IMR-90 (cell line): ENCODE results near the gene AGAP1. TPM values are rescaled to one million over a fixed set of nuclear protein-coding genes. Genes with fewer than 3 reads are reported as not detected.

Experiments
- ATAC-seq: fragments of 200-7000 bp; cut with Tn5 transposase; 2 replicates; pipeline ENCODE4 v1.9.1; 2020; ENCODE audit warnings: low read depth, mild to moderate bottlenecking, moderate library complexity
- BruUV-seq: library from RNA; stranded (reverse); fragments of 400-500 nt; replicated peaks from 2 replicates; lab custom pipeline; 2021; lab: Mats Ljungman, UMichigan
- CTCF ChIA-PET: fragments of 300-600 bp; formaldehyde crosslinking; extraction: SDS; loops from one replicate; lab custom pipeline; 2021; ENCODE audit warnings: antibody characterized with exemption; lab: Yijun Ruan, JAX
- POLR2A ChIA-PET: fragments of 300-600 bp; sonication (Branson Sonifier 250); formaldehyde crosslinking; loops from one replicate; lab custom pipeline; 2022; ENCODE audit warnings: antibody characterized with exemption; ENCODE audit not compliant: unreplicated experiment; lab: Charles Lee
- DNase-seq: peaks from one replicate; pipeline ENCODE4 v3.0.0; 2013
- H2AFZ ChIP-seq: replicated peaks from 2 replicates; pipeline ENCODE3; 2013; ENCODE audit warnings: low read length, mild to moderate bottlenecking; ENCODE audit not compliant: poor library complexity
- H2AK5ac ChIP-seq: 2 replicates; pipeline ENCODE4 v1.6.1; 2013; ENCODE audit warnings: low read depth, low read length, inconsistent platforms
- H2AK9ac ChIP-seq: replicated peaks from 2 replicates; pipeline ENCODE3; 2013; ENCODE audit warnings: mild to moderate bottlenecking, low read depth, low read length, moderate library complexity; ENCODE audit not compliant: poor library complexity
- H2BK120ac ChIP-seq: 2 replicates; pipeline ENCODE4 v1.6.1; 2013; ENCODE audit warnings: low read depth, low read length, inconsistent platforms
- H2BK15ac ChIP-seq: 3 replicates; pipeline ENCODE4 v1.6.1; 2013; ENCODE audit warnings: low read depth, low read length, inconsistent platforms
- H2BK20ac ChIP-seq: 2 replicates; pipeline ENCODE4 v1.6.1; 2013; ENCODE audit warnings: low read depth, mild to moderate bottlenecking, inconsistent platforms, low read length, moderate library complexity
- H2BK5ac ChIP-seq: 2 replicates; pipeline ENCODE4 v1.6.1; 2013; ENCODE audit warnings: mild to moderate bottlenecking, low read depth, low read length, inconsistent platforms; ENCODE audit not compliant: poor library complexity, severe bottlenecking
- H3K14ac ChIP-seq: replicated peaks from 2 replicates; pipeline ENCODE4 v1.6.1; 2013; ENCODE audit warnings: low read depth, low read length, inconsistent platforms
- H3K18ac ChIP-seq: 2 replicates; pipeline ENCODE4 v1.6.1; 2013; ENCODE audit warnings: low read depth, low read length, control low read depth
- H3K23ac ChIP-seq: 2 replicates; pipeline ENCODE4 v1.6.1; 2013; ENCODE audit warnings: low read depth, low read length, inconsistent platforms
- H3K27ac ChIP-seq: 2 replicates; pipeline ENCODE4 v1.5.1; 2013; ENCODE audit warnings: mild to moderate bottlenecking, control low read depth, low read length; ENCODE audit not compliant: insufficient read depth
- H3K27me3 ChIP-seq: 2 replicates; pipeline ENCODE4 v1.6.1; 2013; ENCODE audit warnings: low read length; ENCODE audit not compliant: control insufficient read depth, insufficient read depth
- H3K36me3 ChIP-seq: 2 replicates; pipeline ENCODE4 v1.6.1; 2013; ENCODE audit warnings: low read length, mixed read lengths; ENCODE audit not compliant: control insufficient read depth, insufficient read depth
- H3K4ac ChIP-seq: 2 replicates; pipeline ENCODE4 v1.6.1; 2013; ENCODE audit warnings: low read depth, low read length, inconsistent platforms
- H3K4me1 ChIP-seq: 2 replicates; pipeline ENCODE4 v1.6.1; 2013; ENCODE audit warnings: low read length, mixed read lengths; ENCODE audit not compliant: control insufficient read depth, insufficient read depth
- H3K4me2 ChIP-seq: 2 replicates; pipeline ENCODE4 v1.6.1; 2013; ENCODE audit warnings: low read depth, mild to moderate bottlenecking, control low read depth, low read length, moderate library complexity
- H3K4me3 ChIP-seq: 2 replicates; pipeline ENCODE4 v1.5.1; 2013; ENCODE audit warnings: low read depth, mild to moderate bottlenecking, control low read depth, low read length, moderate library complexity; ENCODE audit not compliant: insufficient read depth
- H3K56ac ChIP-seq: 2 replicates; pipeline ENCODE4 v1.6.1; 2013; ENCODE audit warnings: low read length, inconsistent platforms; ENCODE audit not compliant: insufficient read depth; ENCODE audit errors: extremely low read depth
- H3K79me1 ChIP-seq, 2 experiments: 2 replicates each; pipeline ENCODE4 v1.6.1; 2013; ENCODE audit warnings: low read length in 2 of 2, inconsistent platforms in 1 of 2, low read depth in 1 of 2
- H3K9ac ChIP-seq: 2 replicates; pipeline ENCODE4 v1.6.1; 2013; ENCODE audit warnings: low read depth, low read length, control low read depth
- H3K9me1 ChIP-seq: 2 replicates; pipeline ENCODE4 v1.6.1; 2013; ENCODE audit warnings: low read length, inconsistent platforms; ENCODE audit not compliant: insufficient read depth
- H3K9me3 ChIP-seq: 2 replicates; pipeline ENCODE4 v1.6.1; 2013; ENCODE audit warnings: low read length; ENCODE audit not compliant: control insufficient read depth, insufficient read depth
- H4K20me1 ChIP-seq: 2 replicates; pipeline ENCODE4 v1.6.1; 2013; ENCODE audit warnings: low read length, inconsistent platforms; ENCODE audit not compliant: insufficient read depth
- H4K5ac ChIP-seq: 2 replicates; pipeline ENCODE4 v1.6.1; 2013; ENCODE audit warnings: mild to moderate bottlenecking, low read depth, low read length, control low read depth
- H4K8ac ChIP-seq, 2 experiments: 2 replicates each; pipeline ENCODE4 v1.6.1; 2013; ENCODE audit warnings: low read depth in 2 of 2, low read length in 2 of 2, control low read depth in 1 of 2, inconsistent platforms in 1 of 2
- H4K91ac ChIP-seq: 2 replicates; pipeline ENCODE4 v1.6.1; 2013; ENCODE audit warnings: low read depth, low read length, inconsistent platforms; ENCODE audit not compliant: insufficient read depth
- BHLHE40 ChIP-seq: fragments of 150-350 bp; IDR thresholded peaks from 2 replicates; pipeline ENCODE4 v1.6.1; 2016; ENCODE audit warnings: mild to moderate bottlenecking, low read depth, low read length
- MAFK ChIP-seq: IDR thresholded peaks from 2 replicates; pipeline ENCODE4 v1.6.1; 2012; ENCODE audit warnings: low read depth, low read length, improper control_type of control experiment
- MXI1 ChIP-seq: IDR thresholded peaks from 2 replicates; pipeline ENCODE4 v1.6.1; 2012; ENCODE audit warnings: low read depth, mild to moderate bottlenecking, low read length, moderate library complexity, borderline replicate concordance
- RCOR1 ChIP-seq: IDR thresholded peaks from 2 replicates; pipeline ENCODE4 v1.6.1; 2012; ENCODE audit warnings: mild to moderate bottlenecking, low read length, improper control_type of control experiment; ENCODE audit not compliant: insufficient replicate concordance
- USF2 ChIP-seq: fragments of 150-350 bp; IDR thresholded peaks from 2 replicates; pipeline ENCODE4 v1.6.1; 2017; ENCODE audit warnings: mild to moderate bottlenecking, antibody characterized with exemption, low read length, low read depth
- WGBS, 2 experiments: methylation state at CpG; one replicate each; pipeline versions ENCODE4 v1.1.5 to v1.1.7; 2013; ENCODE audit warnings: missing lambda C conversion rate in 2 of 2; ENCODE audit not compliant: insufficient read length in 1 of 2; ENCODE audit errors: extremely low coverage in 2 of 2; 5-methylcytosine and 5-hydroxymethylcytosine counted together
- dilution Hi-C: fragments of 300-500 bp; cut with HindIII; formaldehyde crosslinking; loops from one replicate; pipeline ENCODE4 v1.14.3; 2018; ENCODE audit warnings: low sequenced_read_pairs; ENCODE audit not compliant: unreplicated experiment
- in situ Hi-C: fragments of 300-500 bp; cut with MboI; formaldehyde crosslinking; loops from 3 replicates; pipeline ENCODE4 v1.14.3; 2019; ENCODE audit warnings: low sequenced_read_pairs, inconsistent platforms, mixed read lengths
- intact Hi-C: fragments of 100-400 bp; cut with micrococcal nuclease; formaldehyde crosslinking; loops from 2 replicates; pipeline ENCODE4 v1.10.0; 2022
- polyA plus RNA-seq, 3 experiments: library from polyadenylated mRNA; depleted of rRNA; stranded (reverse); fragments of >200 nt; gene quantifications; 2 replicates each; pipeline ENCODE4 v1.2.3, GENCODE V29; 2012; ENCODE audit warnings: low replicate concordance in 1 of 3
- total RNA-seq: library from RNA; depleted of rRNA; stranded (reverse); fragments of >200 nt; gene quantifications from 2 replicates; pipeline ENCODE4 v1.2.3, GENCODE V29; 2012

The AGAP1 gene
- total and polyA plus RNA-seq, 2 of the 4 experiments (the other 2 are of a cell fraction), result 15.1 to 16.4 TPM

- dilution Hi-C loops (no loop called here), in situ Hi-C loops (no loop called here), intact Hi-C loops (no loop called here)
- H3K9me3 ChIP-seq, result no peaks in the 10 kb centered on the region
- H3K4me1 ChIP-seq, result peaks cover 7% of the 10 kb centered on the region
- H3K4me3 ChIP-seq, result no peak overlapping the region
- no peak overlapping the region for H2BK5ac ChIP-seq
- peaks cover 11% of the 10 kb centered on the region; the same call in 1 of the 2 replicates for H4K20me1 ChIP-seq
- no peaks in the 10 kb centered on the region for H3K27me3 ChIP-seq
- no peak overlapping the region for H3K9ac ChIP-seq
- H3K23ac ChIP-seq, result no peak overlapping the region
- H2AK9ac ChIP-seq, result no peak overlapping the region
- BruUV-seq, result no TSS peak
- peaks cover 27 to 42% of the 10 kb centered on the region in 2 experiments for H3K79me1 ChIP-seq
- no peak overlapping the region for H2BK120ac ChIP-seq
- no peak overlapping the region for H2BK20ac ChIP-seq
- H3K27ac ChIP-seq, result no peak overlapping the region
- WGBS, 2 experiments, result 84% methylated on average over 5 of the region's 7 CpGs; no CpG with 5 or more reads in 1 of the 2 experiments
- ATAC-seq (no peak), DNase-seq (no peak)
- H2BK15ac ChIP-seq, result no peak overlapping the region
- ChIA-PET CTCF (interaction anchor here (0.6 kb wide), 1 partner anchor 22 kb away, joined by 3 read pairs; no protein-coding TSS in a partner anchor), POLR2A (no interaction called here)
- no peak overlapping the region for H2AK5ac ChIP-seq
- no peak overlapping the region for H4K5ac ChIP-seq
- H3K14ac ChIP-seq, result no peak overlapping the region
- H4K8ac ChIP-seq, result no peak overlapping the region
- H3K9me1 ChIP-seq, result no peaks in the 10 kb centered on the region; the same call in 1 of the 2 replicates
- H4K91ac ChIP-seq, result no peak overlapping the region
- no peak overlapping the region for H3K4me2 ChIP-seq
- no peak overlapping the region for H3K4ac ChIP-seq
- H3K36me3 ChIP-seq, result no peaks in the 10 kb centered on the region
- H2AFZ ChIP-seq, result no peak overlapping the region
- no peak overlapping the region for H3K18ac ChIP-seq
- TF ChIP-seq MAFK (no peak), MXI1 (no peak), USF2 (no peak), BHLHE40 (no peak), RCOR1 (no peak)
- H3K56ac ChIP-seq, result no peak overlapping the region
These were observed 157.8 kb downstream of the AGAP1 start for GRCh38 chr2:235651643-235652042.
